CD4-positive, alpha-beta T cell treated with Interleukin-15 for 4 hours (primary cell): ENCODE results near the gene PRMT7.

ENCODE experiments used
- DNase-seq: peaks from one replicate; pipeline ENCODE4 v3.0.0-alpha.2; 2020; ENCODE audit warnings: low spot score

PRMT7 gene

GRCh38 chr16:68396481-68396880, 85.7 kb downstream of the PRMT7 start:
- peak; percentile 72 for DNase-seq

- no peak for DNase-seq
Observed at GRCh38 chr16:68397710-68398201, 86.9 kb downstream of the PRMT7 start.

- no peak for DNase-seq
Observed at GRCh38 chr16:68399456-68399855, 88.6 kb downstream of the PRMT7 start.

- DNase-seq = no peak
Observed at GRCh38 chr16:68400083-68400923, 89.5 kb downstream of the PRMT7 start.

GRCh38 chr16:68400924-68401460, 90.2 kb downstream of the PRMT7 start:
- DNase-seq = no peak

GRCh38 chr16:68401871-68402747, 91.3 kb downstream of the PRMT7 start:
- no peak for DNase-seq

- no peak for DNase-seq
Observed at GRCh38 chr16:68402748-68403040, 91.9 kb downstream of the PRMT7 start.

- DNase-seq = no peak
Observed at GRCh38 chr16:68403177-68403576, 92.4 kb downstream of the PRMT7 start.

- no peak for DNase-seq
Observed at GRCh38 chr16:68403704-68404103, 92.9 kb downstream of the PRMT7 start.

GRCh38 chr16:68404736-68405345, 94.0 kb downstream of the PRMT7 start:
- DNase-seq = no peak

GRCh38 chr16:68406458-68407152, 95.8 kb downstream of the PRMT7 start:
- DNase-seq = no peak
